ENCODE results near the gene MIS12.

GRCh38 chr17:5514976-5515375, 28.6 kb downstream of the MIS12 start:
- TF ChIP-seq EZH2 (conservative IDR thresholded peaks at IDR 0.05; ENCODE audit: low read depth, low read length) = no peak
- no peak for TF ChIP-seq TEAD2 (CRISPR knock-in tag; IDR thresholded peaks at IDR 0.05)
- no peak for TF ChIP-seq CTCF (CRISPR knock-in tag; IDR thresholded peaks at IDR 0.05)
- TF ChIP-seq FOXP4 (CRISPR knock-in tag; IDR thresholded peaks at IDR 0.05) = no peak
- no peak for TF ChIP-seq ZSCAN30 (CRISPR knock-in tag; IDR thresholded peaks at IDR 0.05)
- no peak for TF ChIP-seq ZZZ3 (CRISPR knock-in tag; IDR thresholded peaks at IDR 0.05; ENCODE audit: borderline replicate concordance)
- no peak for TF ChIP-seq TBX3 (IDR thresholded peaks at IDR 0.05; ENCODE audit: borderline replicate concordance)
- TF ChIP-seq ZNF605 (CRISPR knock-in tag; IDR thresholded peaks at IDR 0.05) = no peak
- TF ChIP-seq CREM (IDR thresholded peaks at IDR 0.05) = no peak
- no peak for TF ChIP-seq CREM (CRISPR knock-in tag; IDR thresholded peaks at IDR 0.05)
- TF ChIP-seq IRF9 (CRISPR knock-in tag; IDR thresholded peaks at IDR 0.05; ENCODE audit: borderline replicate concordance) = no peak
- TF ChIP-seq POLR2A (IDR thresholded peaks at IDR 0.05; ENCODE audit: insufficient read depth in 1 of 2, low read depth in 2 of 2, low read length in 2 of 2) = no peak
- TF ChIP-seq USF2 (IDR thresholded peaks at IDR 0.05; ENCODE audit: low read depth, low read length) = no peak
- no peak for TF ChIP-seq USF2 (CRISPR knock-in tag; IDR thresholded peaks at IDR 0.05; ENCODE audit: borderline replicate concordance)
- TF ChIP-seq ESRRA (CRISPR knock-in tag; IDR thresholded peaks at IDR 0.05; ENCODE audit: low read depth) = no peak

Data from HepG2 (cell line).